Uterus (tissue), 2 donors: Measurements from ENCODE around the gene ALDH8A1.

Experiments
- POLR2A ChIP-seq, 2 donors: fragments of 450-650 bp; IDR thresholded peaks; one replicate each; pipeline ENCODE4 v1.6.1; 2016; ENCODE audit warnings: antibody characterized with exemption in 2 of 2, mild to moderate bottlenecking in 1 of 2, moderate library complexity in 1 of 2
- TF ChIP-seq, protein P1 (sequence below), 4 experiments: fragments of 200-600 bp in 2 of 4; fragments of 450-650 bp in 2 of 4; sonication (generic) in 2 of 4; IDR thresholded peaks; one replicate each; pipeline ENCODE4 v1.5.1; 2016 to 2019; ENCODE audit warnings: antibody characterized with exemption in 4 of 4, mild to moderate bottlenecking in 2 of 4, moderate library complexity in 1 of 4

DNA sequence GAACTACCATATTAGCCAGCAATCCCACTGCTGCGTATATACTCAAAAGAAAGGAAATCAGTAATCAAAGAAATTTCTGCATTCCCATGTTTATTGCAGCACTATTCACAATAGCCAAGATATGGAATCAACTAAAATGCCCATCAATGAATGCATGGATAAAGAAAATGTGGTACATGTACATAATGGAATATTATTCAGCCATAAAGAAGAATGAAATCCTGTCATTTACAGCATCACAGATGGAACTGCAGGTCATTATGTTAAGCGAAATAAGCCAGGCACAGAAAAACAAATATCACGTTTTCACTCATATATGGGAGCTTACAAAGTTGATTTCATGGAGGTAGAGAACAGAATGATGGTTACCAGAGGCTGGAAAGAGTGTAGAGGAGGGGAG is 65.1 kb downstream of the ALDH8A1 start:
- TF ChIP-seq POLR2A (IDR thresholded peaks at IDR 0.05): no peak
- TF ChIP-seq, protein P1, sequence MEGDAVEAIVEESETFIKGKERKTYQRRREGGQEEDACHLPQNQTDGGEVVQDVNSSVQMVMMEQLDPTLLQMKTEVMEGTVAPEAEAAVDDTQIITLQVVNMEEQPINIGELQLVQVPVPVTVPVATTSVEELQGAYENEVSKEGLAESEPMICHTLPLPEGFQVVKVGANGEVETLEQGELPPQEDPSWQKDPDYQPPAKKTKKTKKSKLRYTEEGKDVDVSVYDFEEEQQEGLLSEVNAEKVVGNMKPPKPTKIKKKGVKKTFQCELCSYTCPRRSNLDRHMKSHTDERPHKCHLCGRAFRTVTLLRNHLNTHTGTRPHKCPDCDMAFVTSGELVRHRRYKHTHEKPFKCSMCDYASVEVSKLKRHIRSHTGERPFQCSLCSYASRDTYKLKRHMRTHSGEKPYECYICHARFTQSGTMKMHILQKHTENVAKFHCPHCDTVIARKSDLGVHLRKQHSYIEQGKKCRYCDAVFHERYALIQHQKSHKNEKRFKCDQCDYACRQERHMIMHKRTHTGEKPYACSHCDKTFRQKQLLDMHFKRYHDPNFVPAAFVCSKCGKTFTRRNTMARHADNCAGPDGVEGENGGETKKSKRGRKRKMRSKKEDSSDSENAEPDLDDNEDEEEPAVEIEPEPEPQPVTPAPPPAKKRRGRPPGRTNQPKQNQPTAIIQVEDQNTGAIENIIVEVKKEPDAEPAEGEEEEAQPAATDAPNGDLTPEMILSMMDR (IDR thresholded peaks at IDR 0.05): no peak
